WTC11 (cell line): Measurements from ENCODE around the gene ZNF581. TPM values are rescaled to one million over a fixed set of nuclear protein-coding genes. Genes with fewer than 3 reads are reported as not detected.

Experiments
- ATAC-seq: fragments of 200-7000 bp; cut with Tn5 transposase; 2 replicates; pipeline ENCODE4 v1.10.0; 2021; ENCODE audit warnings: mild to moderate bottlenecking, moderate library complexity
- CTCF ChIA-PET: fragments of 300-600 bp; sonication (Branson Sonifier 250); formaldehyde crosslinking; loops from one replicate; lab custom pipeline; 2021; ENCODE audit warnings: antibody characterized with exemption; lab: Charles Lee
- POLR2A ChIA-PET: fragments of 350-600 bp; sonication (Branson Sonifier 250); formaldehyde crosslinking; loops from one replicate; lab custom pipeline; 2021; ENCODE audit warnings: antibody characterized with exemption; lab: Charles Lee
- DNase-seq: peaks from one replicate; pipeline ENCODE4 v3.0.0; 2021; ENCODE audit warnings: low spot score
- H3K27ac Mint-ChIP-seq: 2 replicates; pipeline ENCODE4 v1.8.0; 2021; ENCODE audit warnings: mixed read lengths
- H3K27me3 Mint-ChIP-seq: 2 replicates; pipeline ENCODE4 v1.8.0; 2021; ENCODE audit warnings: low read depth, mild to moderate bottlenecking, moderate library complexity, mixed read lengths
- H3K36me3 Mint-ChIP-seq: 2 replicates; pipeline ENCODE4 v1.8.0; 2021; ENCODE audit warnings: mixed read lengths
- H3K4me1 Mint-ChIP-seq: 2 replicates; pipeline ENCODE4 v1.8.0; 2022; ENCODE audit warnings: mixed read lengths
- H3K4me3 Mint-ChIP-seq: 2 replicates; pipeline ENCODE4 v1.8.0; 2021; ENCODE audit warnings: mild to moderate bottlenecking, moderate library complexity, mixed read lengths
- H3K9me3 Mint-ChIP-seq: 2 replicates; pipeline ENCODE4 v1.8.0; 2021; ENCODE audit warnings: mixed read lengths
- ATF2 ChIP-seq: sonication (generic); formaldehyde crosslinking; IDR thresholded peaks from 2 replicates; pipeline ENCODE4 v1.8.1; 2022; ENCODE audit warnings: low read depth, missing genetic modification reagents, borderline replicate concordance
- ATF3 ChIP-seq: sonication (generic); formaldehyde crosslinking; conservative IDR thresholded peaks from 2 replicates; pipeline ENCODE4 v1.8.1; 2022; ENCODE audit warnings: mild to moderate bottlenecking, missing genetic modification reagents
- CREM ChIP-seq: sonication (generic); formaldehyde crosslinking; IDR thresholded peaks from 2 replicates; pipeline ENCODE4 v1.8.1; 2022; ENCODE audit warnings: mild to moderate bottlenecking, missing genetic modification reagents, moderate library complexity
- E2F5 ChIP-seq: sonication (generic); formaldehyde crosslinking; IDR thresholded peaks from 2 replicates; pipeline ENCODE4 v1.8.1; 2022; ENCODE audit warnings: mild to moderate bottlenecking, moderate library complexity, missing genetic modification reagents
- ESRRA ChIP-seq: sonication (generic); formaldehyde crosslinking; IDR thresholded peaks from 2 replicates; pipeline ENCODE4 v1.8.1; 2022; ENCODE audit warnings: mild to moderate bottlenecking, missing genetic modification reagents, borderline replicate concordance
- FOXJ3 ChIP-seq: sonication (generic); formaldehyde crosslinking; IDR thresholded peaks from 2 replicates; pipeline ENCODE4 v1.9.0; 2021; ENCODE audit warnings: missing genetic modification reagents, mild to moderate bottlenecking, borderline replicate concordance
- FOXP4 ChIP-seq: sonication (generic); formaldehyde crosslinking; IDR thresholded peaks from 2 replicates; pipeline ENCODE4 v1.8.0; 2022; ENCODE audit warnings: mild to moderate bottlenecking, missing genetic modification reagents
- GTF2I ChIP-seq: fragments of 250-450 bp; sonication (Bioruptor Pico); conservative IDR thresholded peaks from 2 replicates; pipeline ENCODE4 v1.4.0; 2021; ENCODE audit warnings: mild to moderate bottlenecking
- IRF1 ChIP-seq: sonication (generic); formaldehyde crosslinking; IDR thresholded peaks from 2 replicates; pipeline ENCODE4 v1.8.0; 2023; ENCODE audit warnings: missing genetic modification reagents
- JUN ChIP-seq: sonication (generic); formaldehyde crosslinking; IDR thresholded peaks from 2 replicates; pipeline ENCODE4 v1.8.0; 2023; ENCODE audit warnings: mild to moderate bottlenecking, missing genetic modification reagents
- KAT7 ChIP-seq: sonication (generic); formaldehyde crosslinking; IDR thresholded peaks from 2 replicates; pipeline ENCODE4 v1.8.1; 2023; ENCODE audit warnings: missing genetic modification reagents, mild to moderate bottlenecking, borderline replicate concordance
- OVOL2 ChIP-seq: fragments of 250-450 bp; sonication (Bioruptor Pico); IDR thresholded peaks from 2 replicates; pipeline ENCODE4 v1.9.0; 2021; ENCODE audit warnings: mild to moderate bottlenecking, borderline replicate concordance
- STAT6 ChIP-seq: sonication (generic); formaldehyde crosslinking; conservative IDR thresholded peaks from 2 replicates; pipeline ENCODE4 v1.8.1; 2023; ENCODE audit warnings: mild to moderate bottlenecking, low read depth, missing genetic modification reagents, moderate library complexity
- ZMAT4 ChIP-seq: fragments of 250-450 bp; sonication (Bioruptor Pico); IDR thresholded peaks from 2 replicates; pipeline ENCODE4 v1.9.0; 2021; ENCODE audit warnings: mild to moderate bottlenecking
- ZNF219 ChIP-seq: sonication (generic); formaldehyde crosslinking; IDR thresholded peaks from 2 replicates; pipeline ENCODE4 v1.8.0; 2023; ENCODE audit warnings: missing genetic modification reagents, mild to moderate bottlenecking, borderline replicate concordance
- ZNF281 ChIP-seq: sonication (generic); formaldehyde crosslinking; IDR thresholded peaks from 2 replicates; pipeline ENCODE4 v1.8.0; 2023; ENCODE audit warnings: mild to moderate bottlenecking, missing genetic modification reagents
- ZNF396 ChIP-seq: fragments of 250-450 bp; sonication (Bioruptor Pico); IDR thresholded peaks from 2 replicates; pipeline ENCODE4 v1.8.0; 2021; ENCODE audit warnings: mild to moderate bottlenecking, moderate library complexity, borderline replicate concordance
- total RNA-seq: library from RNA; stranded (reverse); gene quantifications from 3 replicates; pipeline ENCODE4 v1.2.3, GENCODE V29; 2021

ZNF581 gene
- total RNA-seq, 1 experiment from 2014 or later: 100 TPM

GRCh38 chr19:55661826-55662225, 18.4 kb downstream of the ZNF581 start (continued):
- TF ChIP-seq ATF2 (CRISPR knock-in tag) (no peak), ESRRA (CRISPR knock-in tag) (no peak), ZMAT4 (CRISPR knock-in tag) (no peak), E2F5 (no peak), ATF3 (no peak), ZNF396 (CRISPR knock-in tag) (no peak), JUN (CRISPR knock-in tag) (no peak), ZNF281 (CRISPR knock-in tag) (no peak), KAT7 (CRISPR knock-in tag) (no peak), FOXP4 (CRISPR knock-in tag) (no peak), OVOL2 (CRISPR knock-in tag) (no peak), GTF2I (CRISPR knock-in tag) (no peak), STAT6 (no peak)
- TF ChIP-seq, all 79 proteins: peak for 0

GRCh38 chr19:55663846-55664536, 20.5 kb downstream of the ZNF581 start:
- Mint-ChIP-seq H3K9me3 (no peaks in the 10 kb centered on the region), H3K36me3 (peaks cover 57% of the 10 kb centered on the region), H3K27me3 (no peaks in the 10 kb centered on the region; the same call in 1 of the 2 replicates), H3K4me1 (peaks cover 3% of the 10 kb centered on the region), H3K27ac (no peak overlapping the region), H3K4me3 (no peak overlapping the region)
- TF ChIP-seq ZNF219 (CRISPR knock-in tag) (no peak), IRF1 (CRISPR knock-in tag) (no peak), CREM (CRISPR knock-in tag) (no peak), FOXJ3 (CRISPR knock-in tag) (no peak)
- CTCF ChIA-PET: no interaction called here
- POLR2A ChIA-PET: interaction anchor here (2.1 kb wide), 1 partner anchor 11 kb away, joined by 5 read pairs; no protein-coding TSS in a partner anchor
- DNase-seq (no peak), ATAC-seq (no peak)
